ENCODE results near the gene STK24. TPM values are rescaled to one million over a fixed set of nuclear protein-coding genes. Genes with fewer than 3 reads are reported as not detected.

Gene STK24
- total RNA-seq, 1 donor from 2014 or later: 66.2 TPM

GRCh38 chr13:98467263-98467985 is 109.5 kb downstream of the STK24 start:
- intact Hi-C loops (cut with micrococcal nuclease): no loop called here
- DNase-seq: no peak
- H3K4me3 ChIP-seq: no peak overlapping the region
- no peaks in the 10 kb centered on the region for H3K27me3 ChIP-seq (ENCODE audit: low read depth)
- H3K9me3 ChIP-seq (replicated peaks): no peaks in the 10 kb centered on the region
- peak overlapping the region; percentile 70 for H3K27ac ChIP-seq (replicated peaks)
- peaks cover 81% of the 10 kb centered on the region for H3K4me1 ChIP-seq
- H3K36me3 ChIP-seq: peaks cover 23% of the 10 kb centered on the region
- TF ChIP-seq CTCF (IDR thresholded peaks at IDR 0.05; ENCODE audit: borderline replicate concordance): no peak

GRCh38 chr13:98466634-98467236 is 110.2 kb downstream of the STK24 start:
- Histone ChIP-seq H3K4me1 (peaks cover 82% of the 10 kb centered on the region), H3K4me3 (no peak overlapping the region), H3K9me3 (replicated peaks) (no peaks in the 10 kb centered on the region), H3K27me3 (ENCODE audit: low read depth) (no peaks in the 10 kb centered on the region), H3K27ac (replicated peaks) (peak overlapping the region; percentile 70), H3K36me3 (peaks cover 26% of the 10 kb centered on the region)
- intact Hi-C loops (cut with micrococcal nuclease): no loop called here
- no peak for DNase-seq
- peak; percentile 67 for TF ChIP-seq CTCF (IDR thresholded peaks at IDR 0.05; ENCODE audit: borderline replicate concordance)

GRCh38 chr13:98462946-98463345 is 114.0 kb downstream of the STK24 start:
- H3K9me3 ChIP-seq (replicated peaks): no peaks in the 10 kb centered on the region
- H3K36me3 ChIP-seq: peaks cover 59% of the 10 kb centered on the region
- H3K27ac ChIP-seq (replicated peaks): peak overlapping the region; percentile 32
- H3K27me3 ChIP-seq (ENCODE audit: low read depth): no peaks in the 10 kb centered on the region
- peak; percentile 18 for DNase-seq
- H3K4me1 ChIP-seq: peaks cover 60% of the 10 kb centered on the region
- H3K4me3 ChIP-seq: no peak overlapping the region
- intact Hi-C loops (cut with micrococcal nuclease): no loop called here
- TF ChIP-seq CTCF (IDR thresholded peaks at IDR 0.05; ENCODE audit: borderline replicate concordance): no peak

- DNase-seq: peak; percentile 13
- intact Hi-C loops (cut with micrococcal nuclease): no loop called here
- Histone ChIP-seq H3K27me3 (ENCODE audit: low read depth) (no peaks in the 10 kb centered on the region), H3K4me1 (peaks cover 54% of the 10 kb centered on the region), H3K9me3 (replicated peaks) (no peaks in the 10 kb centered on the region), H3K4me3 (no peak overlapping the region), H3K27ac (replicated peaks) (peak overlapping the region; percentile 32), H3K36me3 (peaks cover 61% of the 10 kb centered on the region)
- TF ChIP-seq CTCF (IDR thresholded peaks at IDR 0.05; ENCODE audit: borderline replicate concordance): no peak
Measured at GRCh38 chr13:98462241-98462882, 114.5 kb downstream of the STK24 start.

GRCh38 chr13:98461486-98462240 is 115.2 kb downstream of the STK24 start:
- peak; percentile 11 for DNase-seq
- Histone ChIP-seq H3K27me3 (ENCODE audit: low read depth) (no peaks in the 10 kb centered on the region), H3K4me1 (peaks cover 52% of the 10 kb centered on the region), H3K4me3 (no peak overlapping the region), H3K27ac (replicated peaks) (no peak overlapping the region), H3K9me3 (replicated peaks) (no peaks in the 10 kb centered on the region), H3K36me3 (peaks cover 66% of the 10 kb centered on the region)
- no peak for TF ChIP-seq CTCF (IDR thresholded peaks at IDR 0.05; ENCODE audit: borderline replicate concordance)
- intact Hi-C loops (cut with micrococcal nuclease): no loop called here

Measured in left ventricle myocardium inferior (tissue), 1 donor.